ACHN (cell line): ENCODE data around the gene ATP6V1C2.
"Not testable (repeated sequence)": the region's sequence is repeated elsewhere in the genome, so short reads cannot be mapped to it uniquely, and the experiment has no call there.

Source experiments
- DNase-seq: peaks from one replicate; pipeline ENCODE4 v3.0.0-alpha.2; 2015
- in situ Hi-C: cut with HindIII; loops from 2 replicates; pipeline ENCODE4 v1.10.0; 2017; ENCODE audit warnings: low sequenced_read_pairs, low pct_ligation_motif_present, low pct_unique_long_range_greater_than_20kb

Gene ATP6V1C2

DNA sequence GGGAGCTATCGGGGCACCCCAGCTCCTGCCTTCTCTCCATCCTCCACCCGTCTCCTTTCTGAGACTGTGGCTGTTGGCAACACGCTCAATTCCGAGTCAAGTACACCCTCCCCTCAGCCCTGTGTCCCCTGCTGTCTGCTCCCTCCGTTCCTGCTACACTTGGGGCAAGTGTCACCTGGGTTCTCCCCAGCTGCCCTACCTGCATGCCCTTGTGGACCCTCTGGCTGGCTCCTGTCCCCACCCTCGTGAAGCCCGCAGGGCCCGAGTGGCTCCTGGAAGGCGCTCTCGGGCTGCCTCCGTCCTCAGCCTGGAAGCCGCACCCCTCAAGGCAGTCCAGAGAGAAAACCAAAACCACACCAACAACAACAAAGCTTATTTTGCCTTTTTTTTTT, 57.3 kb downstream of the ATP6V1C2 start:
- in situ Hi-C loops: no loop called here
- DNase-seq: no peak

DNA sequence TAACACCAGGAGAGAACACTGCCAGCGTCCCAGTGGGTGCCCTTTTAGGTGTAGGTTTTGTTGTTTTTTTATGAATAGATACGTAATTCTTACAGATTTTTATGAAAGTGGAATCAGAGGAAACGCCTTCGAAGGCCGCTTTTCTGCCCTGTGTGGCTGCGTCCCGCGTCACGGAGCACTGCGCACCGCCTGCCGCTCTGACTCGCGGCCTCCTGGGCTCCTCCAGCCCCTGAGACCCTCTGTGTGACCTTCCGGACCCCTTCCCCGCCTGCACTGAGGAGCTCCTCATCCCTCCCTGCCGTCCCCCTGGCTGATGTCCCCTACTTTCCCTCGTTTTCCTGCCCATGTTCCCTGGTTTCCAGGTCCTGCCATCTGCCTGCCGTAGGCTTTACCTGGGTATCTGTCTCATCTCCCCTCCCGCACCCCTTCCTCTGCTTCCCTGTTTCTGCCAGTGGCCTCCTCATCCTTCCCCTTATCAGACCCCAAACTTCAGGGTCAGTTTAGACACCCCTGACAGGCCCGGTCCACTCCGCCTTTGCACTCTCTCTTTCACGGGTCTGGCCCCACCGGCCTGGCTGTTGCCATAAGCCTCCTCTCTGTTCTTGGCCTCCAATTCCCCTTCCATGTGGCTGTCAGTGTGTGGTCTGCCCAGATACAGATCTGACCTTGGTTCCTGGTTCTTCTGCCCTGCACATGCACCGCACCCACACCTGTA, 58.5 kb downstream of the ATP6V1C2 start:
- in situ Hi-C loops: no loop called here
- no peak for DNase-seq

DNA sequence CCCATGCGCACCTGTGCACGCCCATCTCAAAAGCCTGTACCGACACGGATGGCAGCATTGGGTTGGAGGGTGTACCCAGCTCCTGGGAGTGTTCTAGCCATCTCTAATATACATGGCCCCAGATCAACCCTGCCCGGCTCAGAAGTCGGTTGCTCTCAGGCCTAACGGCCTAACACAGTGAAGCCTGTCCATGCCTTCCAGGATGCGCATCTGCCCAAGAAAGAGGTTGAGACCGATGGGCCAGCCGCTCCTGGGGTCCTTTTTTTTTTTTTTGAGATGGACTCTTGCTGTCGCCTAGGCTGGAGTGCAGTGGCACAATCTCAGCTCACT, 59.0 kb downstream of the ATP6V1C2 start:
- DNase-seq: no peak
- in situ Hi-C loops: no loop called here

DNA sequence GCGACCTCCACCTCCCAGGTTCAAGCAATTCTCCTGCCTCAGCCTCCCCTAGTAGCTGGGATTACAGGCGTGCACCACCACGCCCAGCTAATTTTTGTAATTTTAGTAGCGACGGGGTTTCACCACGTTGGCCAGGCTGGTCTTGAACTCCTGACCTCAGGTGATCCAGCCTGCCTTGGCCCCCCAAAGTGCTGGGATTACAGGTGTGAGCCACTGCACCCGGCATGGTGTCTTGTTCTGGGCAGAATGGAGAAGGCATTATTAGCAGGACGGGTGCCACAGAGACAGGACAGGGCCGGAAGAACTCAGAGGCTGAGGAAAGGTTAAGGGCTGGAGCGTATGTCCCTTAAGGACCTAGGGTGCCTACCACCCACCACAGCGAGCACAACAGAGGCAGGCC, 59.4 kb downstream of the ATP6V1C2 start:
- DNase-seq, in situ Hi-C loops: not testable (repeated sequence)

DNA sequence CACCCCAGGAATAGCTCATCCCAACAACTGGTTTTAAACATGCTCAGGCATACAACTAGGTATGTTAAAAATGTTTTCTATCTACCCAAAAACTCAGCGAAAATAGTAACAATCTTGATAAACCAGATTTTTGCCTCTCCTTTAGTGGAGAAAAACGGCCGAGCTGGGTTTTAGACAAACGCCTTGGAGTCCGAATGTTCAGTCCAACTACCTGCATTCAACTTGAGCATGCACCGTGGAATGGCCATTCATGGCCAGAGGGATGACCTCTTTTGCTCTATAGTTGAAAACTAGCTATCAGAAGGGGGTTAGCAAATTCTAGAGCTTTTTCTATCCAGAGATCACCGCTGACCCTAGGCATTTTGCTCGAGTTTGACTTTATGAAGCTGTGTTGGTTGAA, 60.3 kb downstream of the ATP6V1C2 start:
- DNase-seq: no peak
- in situ Hi-C loops: no loop called here

DNA sequence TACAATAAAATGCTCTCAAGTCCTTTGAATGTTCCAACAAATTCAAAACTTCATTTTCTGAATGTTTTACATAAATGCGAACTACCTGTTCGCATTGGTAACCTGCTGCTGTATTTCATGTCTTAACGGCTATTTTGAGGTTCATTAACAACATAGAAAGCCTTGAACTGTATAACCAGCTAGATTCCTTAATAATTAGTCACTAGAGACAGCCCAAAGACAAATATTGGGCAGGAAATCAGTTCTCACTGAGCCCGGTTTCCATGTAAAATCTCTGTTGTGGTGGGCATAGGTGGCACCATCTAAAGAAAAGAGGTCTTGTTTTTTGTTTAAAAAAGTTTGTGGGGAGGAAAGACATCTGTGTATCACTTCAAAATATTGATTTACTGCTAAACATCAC, 62.0 kb downstream of the ATP6V1C2 start:
- in situ Hi-C loops: no loop called here
- no peak for DNase-seq

DNA sequence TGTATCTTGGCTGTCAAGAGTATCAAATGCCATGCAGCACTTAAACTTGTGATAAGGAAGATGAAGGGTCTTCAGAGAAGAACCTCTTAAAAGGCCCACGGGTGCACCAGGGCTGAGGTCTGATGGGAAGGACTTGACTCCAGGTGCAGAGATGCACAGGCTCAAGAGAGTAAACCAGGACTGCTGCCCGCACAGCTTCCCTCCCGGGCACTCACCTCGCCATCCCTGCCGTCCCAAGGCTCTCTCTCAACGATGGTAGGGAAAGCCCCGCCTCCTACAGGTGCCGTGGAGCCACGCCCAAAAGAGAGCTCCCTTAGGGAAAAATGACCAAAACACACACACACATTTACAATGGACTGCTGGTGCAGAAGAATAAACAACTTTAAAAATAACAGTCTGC, 63.3 kb downstream of the ATP6V1C2 start:
- in situ Hi-C loops: no loop called here
- DNase-seq: no peak

DNA sequence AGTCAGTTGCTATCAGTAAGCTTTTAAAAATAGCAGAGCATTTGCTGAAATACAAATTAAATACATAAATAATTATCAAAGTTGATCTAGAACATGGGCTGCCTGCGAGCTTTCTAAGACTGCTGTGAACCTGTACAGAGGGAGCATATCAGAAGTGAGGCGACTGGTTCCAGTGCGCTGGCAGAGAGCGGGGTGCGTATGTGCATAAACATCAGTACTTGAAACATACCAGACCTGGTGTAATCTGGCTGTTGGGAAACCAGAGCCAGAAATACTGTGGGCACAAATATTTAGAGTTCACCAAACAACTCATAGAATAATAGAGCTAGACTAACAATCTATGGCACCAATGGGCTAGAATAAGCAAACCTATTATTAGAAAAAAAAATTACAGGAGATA, 63.8 kb downstream of the ATP6V1C2 start:
- in situ Hi-C loops: no loop called here
- no peak for DNase-seq

DNA sequence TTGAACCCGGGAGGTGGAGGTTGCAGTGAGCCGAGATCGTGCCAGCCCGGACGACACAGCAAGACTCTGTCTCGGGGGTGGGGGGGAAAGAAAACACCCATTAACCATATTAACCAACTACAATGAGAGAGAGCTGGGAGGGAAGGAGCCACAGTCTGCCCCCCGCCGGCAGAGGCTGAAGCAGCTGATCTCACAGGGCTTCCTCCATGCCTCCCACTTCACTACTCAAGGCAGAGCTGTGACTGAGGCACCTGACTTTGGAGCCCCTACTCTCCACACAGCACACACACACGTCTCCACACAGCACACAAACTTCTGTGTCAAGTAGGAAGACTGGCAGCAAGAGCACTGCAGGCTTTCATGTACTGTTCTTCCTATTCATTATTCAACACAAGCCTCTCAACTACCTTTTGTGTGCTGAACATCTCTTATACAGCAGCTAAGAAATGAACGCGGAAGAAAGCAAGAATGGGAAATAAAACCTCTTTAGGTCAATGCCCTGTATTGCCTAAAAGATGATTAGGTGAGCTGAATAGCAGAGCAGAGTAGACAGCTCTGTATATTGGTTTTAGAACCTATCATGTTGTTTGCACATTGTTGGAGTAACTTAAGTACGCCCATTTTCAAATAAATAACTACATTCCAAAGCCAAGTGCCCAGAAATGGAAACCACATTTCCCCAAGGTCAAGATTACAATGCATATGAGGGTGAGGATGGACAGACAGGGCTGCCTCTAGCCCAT, 65.0 kb downstream of the ATP6V1C2 start:
- in situ Hi-C loops: no loop called here
- DNase-seq: no peak

DNA sequence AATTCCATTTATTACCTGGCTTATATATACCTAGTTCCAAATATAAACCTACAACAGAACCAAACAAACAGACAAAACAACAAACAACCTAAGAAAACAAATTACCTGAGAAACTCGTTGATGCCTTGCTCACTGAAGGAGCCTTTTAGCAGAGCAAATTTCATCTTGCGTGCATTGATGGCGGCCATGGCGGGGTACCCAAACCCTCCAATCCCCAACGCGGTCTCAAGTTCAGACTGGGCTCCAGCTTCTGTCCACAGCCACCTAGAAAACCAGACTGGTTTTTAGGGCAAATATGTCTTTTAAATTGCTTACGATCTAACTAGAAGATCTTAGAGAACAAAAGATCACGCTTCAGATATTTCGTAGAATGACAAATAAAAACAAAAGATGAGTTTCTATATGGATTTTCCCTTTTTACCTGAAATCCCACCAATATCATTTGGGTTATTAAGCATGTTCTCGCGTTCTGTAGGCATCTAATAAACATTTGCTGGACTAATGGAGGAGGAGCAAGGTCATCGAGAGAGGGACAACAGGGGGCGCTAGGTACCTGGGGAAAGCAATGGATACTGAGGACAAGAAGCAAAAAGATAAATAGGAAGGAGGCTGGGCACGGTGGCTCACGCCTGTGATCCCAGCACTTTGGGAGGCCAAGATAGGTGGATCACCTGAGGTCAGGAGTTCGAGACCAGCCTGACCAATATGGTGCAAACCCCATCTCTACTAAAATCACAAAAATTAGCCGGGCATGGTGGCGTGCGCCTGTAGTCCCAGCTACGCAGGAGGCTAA, 65.9 kb downstream of the ATP6V1C2 start:
- peak; percentile 33 for DNase-seq
- in situ Hi-C loops: no loop called here

DNA sequence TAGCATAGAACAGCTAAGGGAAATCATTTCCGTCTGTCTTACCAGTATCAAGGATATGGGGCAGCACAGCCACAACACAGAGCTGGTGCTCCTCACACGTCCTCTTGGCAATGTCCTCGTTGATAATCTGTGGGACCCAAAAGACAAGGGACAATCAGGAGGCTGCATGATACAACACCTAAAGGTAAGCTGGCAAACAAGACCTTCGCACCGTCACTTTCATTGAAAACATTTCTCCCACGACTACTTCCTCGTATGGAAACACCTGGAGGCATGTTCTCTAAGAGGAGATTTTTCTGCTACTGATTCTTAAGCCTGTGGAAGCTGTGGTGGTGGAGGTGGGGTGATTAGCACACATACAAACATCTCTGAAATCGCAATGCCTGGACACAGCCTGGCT, 67.4 kb downstream of the ATP6V1C2 start:
- DNase-seq: no peak
- in situ Hi-C loops: no loop called here

DNA sequence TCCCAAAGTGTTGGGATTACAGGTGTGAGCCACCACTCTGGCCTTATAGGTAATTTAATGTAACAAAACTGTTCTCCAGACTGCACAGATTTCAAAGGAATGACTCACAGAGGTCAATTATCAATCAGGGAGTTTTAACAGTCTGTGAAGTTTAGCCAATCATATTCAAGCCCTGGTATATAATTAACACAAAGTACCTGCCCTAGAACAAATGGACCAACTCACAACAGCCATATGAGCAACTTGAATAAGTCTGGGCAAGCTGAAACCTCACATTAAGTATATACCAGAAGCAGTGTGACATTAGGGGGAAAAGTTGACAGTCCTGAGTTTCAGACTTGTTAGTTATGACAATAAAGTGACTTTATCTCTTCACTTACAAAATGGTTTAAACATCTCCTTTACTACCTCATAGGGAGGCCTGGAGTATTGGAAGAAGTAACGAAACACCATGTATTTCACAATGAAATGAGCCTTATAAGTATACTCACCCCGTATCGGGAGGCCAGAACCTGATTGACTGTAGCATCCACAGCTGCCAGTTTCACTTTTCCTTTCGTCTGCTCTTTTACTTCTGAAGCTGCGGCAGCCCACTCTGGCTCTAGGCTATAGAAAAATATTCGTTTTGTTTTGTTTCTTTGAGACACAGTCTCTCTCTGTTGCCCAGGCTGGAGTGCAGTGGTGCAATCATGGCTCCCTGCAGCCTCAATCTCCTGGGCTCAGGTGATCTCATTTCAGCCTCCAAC, 69.0 kb downstream of the ATP6V1C2 start:
- DNase-seq: peak; percentile 73
- in situ Hi-C loops: no loop called here

DNA sequence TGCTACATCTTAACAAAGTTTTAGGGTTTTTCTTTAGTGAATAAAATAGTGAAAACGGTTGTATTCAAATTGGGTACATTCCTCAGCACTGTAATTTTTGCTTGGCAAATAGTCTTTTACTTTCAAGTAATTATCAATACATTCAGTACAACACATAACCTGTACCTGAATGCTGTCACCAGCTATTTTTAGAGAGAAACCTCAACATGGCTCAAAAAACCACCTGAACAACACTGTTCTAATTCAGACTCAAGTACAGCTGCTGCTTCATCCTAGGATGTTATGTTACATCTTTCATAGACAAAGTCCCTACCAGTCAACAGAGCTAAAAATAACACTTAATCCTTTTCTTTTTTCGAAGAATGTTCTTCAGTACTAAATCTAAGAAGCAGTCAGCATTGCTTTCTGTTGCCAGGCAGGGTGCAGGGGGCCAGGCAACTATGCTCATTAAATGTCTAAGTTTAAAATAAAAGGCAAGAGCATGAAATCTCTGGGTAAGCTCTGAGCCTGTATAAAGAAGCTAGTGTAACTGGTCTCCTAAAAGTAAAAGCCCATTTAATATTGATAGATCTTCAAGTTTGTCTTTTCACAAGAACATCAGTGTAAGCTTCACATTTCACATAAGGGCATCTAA, 70.7 kb downstream of the ATP6V1C2 start:
- DNase-seq: no peak
- in situ Hi-C loops: no loop called here

DNA sequence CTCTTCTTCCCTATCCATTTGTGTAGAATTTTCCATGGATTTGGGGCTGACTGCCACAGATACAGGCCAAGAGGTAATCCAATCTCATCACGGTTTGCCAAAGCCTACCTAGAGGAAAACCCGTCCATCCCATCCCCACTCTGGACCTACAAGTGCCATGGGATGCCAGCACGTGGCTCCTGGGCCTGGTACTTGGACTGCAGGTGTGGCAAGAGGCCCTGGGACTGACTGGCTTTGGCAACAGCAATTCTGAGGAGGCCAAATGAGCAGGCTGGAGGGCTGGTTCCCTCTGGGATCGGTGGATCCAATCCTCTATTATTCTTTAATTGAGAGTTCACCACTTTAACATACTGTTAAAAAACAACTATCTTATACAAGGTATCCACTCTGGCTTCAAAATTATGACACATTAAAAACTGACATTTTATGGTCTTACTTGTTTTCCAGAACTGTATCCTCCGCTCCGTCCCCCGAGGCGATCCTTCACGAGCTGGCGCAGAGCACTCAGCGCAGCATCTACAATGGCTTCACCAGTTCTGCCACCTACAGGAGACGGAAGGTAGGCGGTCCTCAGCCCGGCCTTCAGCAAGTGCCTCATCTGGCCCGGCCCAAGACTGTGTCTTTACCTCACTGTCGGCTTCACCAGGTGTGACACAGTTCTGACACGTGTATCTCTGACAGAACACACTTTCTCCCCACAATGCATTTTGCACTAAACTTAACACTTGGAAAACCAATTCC, 71.4 kb downstream of the ATP6V1C2 start:
- DNase-seq: no peak
- in situ Hi-C loops: no loop called here

DNA sequence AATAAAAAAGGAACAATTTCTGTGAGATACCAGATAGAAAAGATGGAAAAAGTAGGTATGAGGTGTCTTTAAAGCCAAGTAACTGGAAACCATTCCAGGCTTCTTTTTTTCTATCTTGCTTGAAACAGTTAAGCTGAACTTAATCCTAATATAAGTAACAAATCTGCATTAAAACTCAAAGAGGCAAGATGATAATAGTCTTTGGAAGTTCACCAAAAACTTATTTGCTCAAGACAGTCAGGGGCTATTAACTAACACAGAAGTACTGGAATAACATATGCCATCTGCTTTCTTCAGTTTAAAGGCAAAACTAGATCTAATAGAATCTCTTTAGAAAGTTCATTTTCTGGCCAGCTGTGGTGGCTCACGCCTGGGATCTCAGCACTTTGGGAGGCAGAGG, 72.4 kb downstream of the ATP6V1C2 start:
- in situ Hi-C loops: no loop called here
- DNase-seq: no peak

DNA sequence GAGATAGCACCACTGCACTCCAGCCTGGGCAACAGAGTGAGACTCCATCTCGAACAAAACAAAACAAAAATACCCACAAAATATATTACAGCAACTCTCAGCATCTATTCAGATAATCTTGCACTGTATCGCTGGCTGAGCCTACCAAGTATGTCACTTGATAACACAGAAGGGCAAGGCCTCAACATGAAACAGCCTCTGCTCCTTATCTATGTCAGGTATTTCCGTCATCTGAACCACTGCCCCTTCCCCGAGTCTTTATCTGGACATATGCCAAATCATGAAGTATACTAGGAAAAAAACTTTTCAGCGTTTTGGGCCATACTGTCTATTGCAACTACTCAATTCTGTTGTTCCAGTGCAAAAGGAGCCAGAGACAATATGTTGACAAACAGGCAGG, 73.4 kb downstream of the ATP6V1C2 start:
- DNase-seq: no peak
- in situ Hi-C loops: no loop called here

DNA sequence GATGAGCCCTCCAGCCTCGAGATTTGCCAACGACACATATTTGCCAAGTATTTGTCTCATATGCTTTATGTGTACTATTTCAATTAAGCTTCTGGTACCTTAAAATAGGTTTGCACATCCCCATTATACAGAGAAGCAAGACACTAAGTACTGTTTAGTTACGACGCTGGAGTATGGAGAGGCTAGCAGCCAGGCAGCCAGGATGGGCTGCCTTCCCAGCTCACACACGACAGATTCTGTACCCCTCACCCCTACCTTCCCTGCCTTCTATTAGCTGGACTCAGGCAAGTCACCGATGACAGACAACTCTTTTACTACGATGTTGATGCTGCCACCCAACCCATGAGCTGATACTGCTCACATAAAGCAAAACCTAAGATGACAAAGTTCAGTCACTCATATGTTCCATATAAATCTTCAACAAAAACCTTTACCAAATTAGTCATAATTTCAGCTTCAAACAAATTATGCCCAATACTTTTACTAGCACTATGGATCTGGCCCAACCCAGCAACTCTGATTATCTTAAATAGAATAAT, 74.1 kb downstream of the ATP6V1C2 start:
- in situ Hi-C loops: no loop called here
- DNase-seq: no peak

DNA sequence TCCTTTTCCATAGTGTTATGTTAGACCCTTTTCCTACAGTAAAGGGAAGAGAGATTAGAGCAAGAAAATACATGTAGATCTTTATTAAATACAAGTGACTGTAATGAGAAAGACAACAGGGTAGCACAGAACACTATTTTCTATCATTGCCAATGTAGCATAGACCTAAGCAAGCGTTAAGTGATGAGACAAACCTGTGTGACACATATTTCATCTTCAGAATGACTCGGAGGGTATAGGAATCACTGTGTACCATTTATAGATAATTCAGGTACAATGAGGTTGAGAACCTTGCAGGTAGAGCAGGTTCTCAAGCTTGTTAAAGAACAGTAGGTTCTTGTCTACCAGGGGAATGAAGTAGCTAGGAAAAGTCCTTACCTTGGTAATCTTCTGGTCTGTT, 75.3 kb downstream of the ATP6V1C2 start:
- DNase-seq: no peak
- in situ Hi-C loops: no loop called here
